Activated CD4-positive, alpha-beta T cell treated with anti-CD3 and anti-CD28 coated beads, Interleukin-2, Interleukin-4, amounts not matched to agents 100 ng/mL and 50 ng/mL, durations not matched to agents 16 hours and 8 hours (primary cell): Measurements from ENCODE around the gene NLRP3.
A peak's percentile ranks its signal among the peaks of the same experiment; 100 is the strongest.
"Not testable (repeated sequence)": the region's sequence is repeated elsewhere in the genome, so short reads cannot be mapped to it uniquely, and the experiment has no call there.

Experiments
- DNase-seq: peaks from one replicate; pipeline ENCODE4 v3.0.0-alpha.2; 2020; ENCODE audit warnings: low spot score

NLRP3 gene

DNA sequence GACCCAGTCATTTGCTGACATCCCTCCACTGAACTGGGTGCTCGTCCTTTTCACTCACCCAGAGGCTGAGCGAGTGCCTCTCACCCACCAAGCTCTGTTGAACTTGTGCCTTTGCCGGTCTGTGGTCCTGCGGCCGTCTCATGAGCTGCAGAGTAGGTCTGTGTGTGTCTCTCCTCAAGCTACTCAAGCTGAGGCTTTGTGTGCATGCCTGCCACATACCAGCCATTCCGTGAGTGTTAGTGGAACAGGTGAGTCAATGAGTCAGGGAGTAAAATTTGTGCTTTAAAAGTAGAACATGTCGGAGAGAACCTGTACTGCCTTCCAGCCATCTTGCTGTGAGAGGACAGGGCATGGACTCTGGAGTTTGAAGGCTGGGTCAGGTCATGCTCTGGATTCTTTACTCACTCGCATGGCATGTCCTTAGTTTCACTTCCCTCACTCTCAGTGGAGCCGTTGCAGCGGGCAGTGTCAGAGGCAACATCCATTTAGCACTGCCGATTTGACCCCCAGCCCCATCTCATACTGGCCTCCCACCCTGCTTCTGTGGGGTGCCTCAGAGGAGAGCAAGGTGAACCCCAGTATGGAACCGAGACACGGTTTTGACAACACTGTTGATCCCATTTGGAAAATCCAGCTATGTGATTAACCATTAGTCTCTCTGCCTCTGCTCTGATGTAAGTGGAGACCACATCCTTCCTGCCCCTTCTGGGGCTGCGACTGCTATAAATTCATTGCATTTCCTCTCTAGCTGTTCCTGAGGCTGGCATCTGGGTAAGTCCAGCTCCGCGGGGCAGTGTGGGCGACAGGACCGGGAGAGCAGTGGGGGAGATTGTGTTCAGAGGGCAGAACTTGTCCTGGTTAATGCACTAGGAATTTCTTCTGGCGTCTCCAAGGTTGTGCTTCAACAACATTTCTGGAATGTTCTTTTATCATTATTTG, at the start of gene NLRP3:
Gene NLRP3, plus strand, starts transcription at position 751 of the 939 bp plus-strand sequence. CDS start 2,628 bp downstream, outside the sequence.
- peak; percentile 28 for DNase-seq

DNA sequence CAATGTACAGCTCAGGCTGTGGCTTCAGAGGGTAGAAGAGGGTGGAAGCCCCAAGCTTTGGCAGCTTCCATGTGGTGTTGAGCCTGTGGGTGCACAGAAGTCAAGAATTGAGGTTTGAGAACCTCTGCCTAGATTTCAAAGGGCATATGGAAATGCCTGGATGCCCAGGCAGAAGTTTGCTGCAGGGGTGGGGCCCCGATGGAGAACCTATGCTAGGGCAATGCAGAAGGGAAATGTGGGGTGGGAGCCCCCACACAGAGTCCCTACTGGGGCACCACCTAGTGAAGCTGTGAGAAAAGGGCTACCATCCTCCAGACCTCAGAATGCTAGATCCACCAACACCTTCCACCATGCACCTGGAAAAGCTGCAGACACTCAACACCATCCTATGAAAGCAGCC, 49.6 kb upstream of the NLRP3 start:
- not testable (repeated sequence) for DNase-seq

DNA sequence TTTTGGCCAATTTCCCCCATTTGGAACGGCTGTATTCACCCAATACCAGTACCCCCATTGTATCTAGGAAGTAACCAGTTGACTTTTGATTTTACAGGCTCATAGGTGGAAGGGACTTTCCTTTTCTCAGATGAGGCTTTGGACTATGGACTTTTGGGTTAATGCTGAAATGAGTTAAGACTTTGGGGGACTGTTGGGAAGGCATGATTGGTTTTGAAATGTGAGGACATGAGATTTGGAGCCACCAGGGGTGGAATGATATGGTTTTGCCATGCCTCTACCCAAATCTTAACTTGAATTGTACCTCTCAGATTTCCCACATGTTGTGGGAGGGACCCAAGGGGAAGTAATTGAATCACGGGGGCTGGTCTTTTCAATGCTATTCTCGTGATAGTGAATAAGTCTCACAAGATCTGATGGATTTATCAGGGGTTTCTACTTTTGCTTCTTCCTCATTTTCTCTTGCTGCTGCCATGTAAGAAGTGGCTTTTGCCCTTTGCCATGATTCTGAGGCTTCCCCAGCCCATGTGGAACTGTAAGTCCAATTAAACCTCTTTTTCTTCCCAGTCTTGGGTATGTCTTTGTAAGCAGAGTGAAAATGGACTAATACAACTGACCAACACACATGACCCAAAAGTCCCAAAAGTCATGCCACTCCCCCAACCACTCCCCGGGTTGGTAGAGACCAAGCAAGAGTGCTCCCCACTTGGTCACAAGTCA, 48.9 kb upstream of the NLRP3 start:
- DNase-seq: no peak

DNA sequence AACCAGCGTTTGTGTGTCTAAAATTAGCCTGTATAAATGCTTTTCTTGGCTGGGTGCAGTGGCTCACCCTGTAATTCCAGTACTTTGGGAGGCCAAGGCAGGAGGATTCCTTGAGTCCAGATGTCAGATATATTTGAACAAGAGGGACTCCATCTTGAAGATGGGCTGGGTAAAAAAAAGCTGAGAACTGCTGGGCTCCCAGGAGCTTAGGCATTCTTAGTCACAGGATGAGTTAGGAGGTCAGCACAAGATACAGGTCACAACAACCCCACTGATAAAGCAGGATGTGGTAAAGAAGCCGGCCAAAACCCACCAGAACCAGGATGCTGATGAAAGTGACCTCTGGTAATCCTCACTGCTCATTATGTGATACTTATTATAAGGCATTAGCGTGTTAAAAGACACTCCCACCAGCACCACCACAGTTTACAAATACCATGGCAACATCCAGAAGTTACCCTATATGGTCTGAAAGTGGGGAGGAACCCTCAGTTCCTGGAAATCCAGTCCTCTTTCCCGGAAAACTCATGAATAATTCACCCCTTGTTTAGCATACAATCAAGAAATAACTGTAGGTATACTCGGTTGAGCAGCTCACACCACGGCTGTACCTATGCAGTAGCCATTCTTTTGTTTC, 48.1 kb upstream of the NLRP3 start:
- no peak for DNase-seq

DNA sequence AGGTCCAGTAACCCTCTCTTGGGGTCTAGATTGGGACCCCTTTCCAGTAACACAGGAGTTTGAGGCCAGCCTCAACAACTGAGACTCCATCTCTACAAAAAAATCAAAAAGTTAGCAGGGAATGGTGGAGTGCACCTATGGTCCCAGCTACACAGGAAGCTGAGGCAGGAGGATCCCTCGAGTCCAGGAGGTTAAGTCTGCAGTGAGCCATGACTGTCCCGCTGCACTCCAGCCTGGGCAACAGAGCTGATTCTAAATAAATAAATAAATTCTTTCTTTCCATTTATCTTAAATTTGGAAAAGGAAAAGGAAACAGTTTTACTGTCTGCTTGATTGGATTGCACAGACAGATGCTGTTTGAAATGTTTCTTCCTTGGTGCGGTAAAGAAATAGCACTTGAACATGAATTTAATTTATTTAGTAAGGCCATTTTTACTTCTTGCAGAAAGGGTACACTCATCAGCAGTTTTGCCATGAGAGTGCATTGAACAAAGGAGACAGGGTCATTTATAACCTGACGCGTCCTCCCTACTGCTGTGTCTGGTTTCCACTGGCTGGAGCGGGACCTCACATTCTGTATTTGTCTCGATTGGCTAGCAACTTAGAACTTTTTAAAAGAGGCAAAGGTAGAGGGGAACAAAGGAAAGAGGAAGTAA, 47.4 kb upstream of the NLRP3 start:
- DNase-seq: no peak

DNA sequence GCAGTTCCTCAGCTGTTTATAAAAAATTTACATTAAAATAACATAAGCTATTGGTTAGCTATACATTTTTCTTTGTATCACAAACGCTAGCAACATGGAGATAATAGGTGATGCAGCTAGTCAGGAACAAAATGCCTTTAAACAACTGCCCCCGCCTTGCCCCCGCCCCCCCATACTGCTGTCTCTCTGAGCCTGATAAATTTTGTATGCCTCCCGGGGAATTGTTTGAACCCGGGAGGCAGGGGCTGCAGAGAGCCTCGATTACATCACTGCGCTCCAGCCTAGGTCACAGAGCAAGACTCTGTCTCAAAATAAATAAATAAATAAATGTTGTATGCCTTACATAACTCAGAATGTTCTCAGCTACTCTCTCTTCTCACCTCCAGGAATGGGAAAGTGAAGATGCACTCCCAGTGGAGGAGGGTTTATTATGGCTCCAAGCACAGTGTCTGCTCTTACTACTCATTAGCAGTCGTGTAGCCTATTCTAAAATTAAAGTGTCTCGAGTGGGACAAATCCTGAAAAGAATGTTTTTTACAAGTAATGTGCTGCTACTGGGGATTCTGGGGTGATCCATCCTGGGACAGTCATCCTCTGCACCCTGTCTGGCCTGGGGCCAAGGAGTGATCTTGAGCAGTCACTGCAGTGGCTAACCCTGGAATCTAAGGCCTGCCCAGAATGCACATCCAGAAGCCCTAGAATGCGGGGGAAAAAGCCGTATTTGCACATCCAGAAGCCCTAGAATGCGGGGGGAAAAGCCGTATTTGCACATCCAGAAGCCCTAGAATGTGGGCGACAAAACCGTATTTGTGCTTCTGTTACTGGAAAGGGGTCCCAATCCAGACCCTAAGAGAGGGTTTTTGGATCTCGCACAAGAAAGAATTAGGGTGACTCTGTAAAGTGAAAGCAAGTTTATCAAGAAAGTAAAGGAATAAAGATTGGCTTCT, 44.9 kb upstream of the NLRP3 start:
- no peak for DNase-seq

DNA sequence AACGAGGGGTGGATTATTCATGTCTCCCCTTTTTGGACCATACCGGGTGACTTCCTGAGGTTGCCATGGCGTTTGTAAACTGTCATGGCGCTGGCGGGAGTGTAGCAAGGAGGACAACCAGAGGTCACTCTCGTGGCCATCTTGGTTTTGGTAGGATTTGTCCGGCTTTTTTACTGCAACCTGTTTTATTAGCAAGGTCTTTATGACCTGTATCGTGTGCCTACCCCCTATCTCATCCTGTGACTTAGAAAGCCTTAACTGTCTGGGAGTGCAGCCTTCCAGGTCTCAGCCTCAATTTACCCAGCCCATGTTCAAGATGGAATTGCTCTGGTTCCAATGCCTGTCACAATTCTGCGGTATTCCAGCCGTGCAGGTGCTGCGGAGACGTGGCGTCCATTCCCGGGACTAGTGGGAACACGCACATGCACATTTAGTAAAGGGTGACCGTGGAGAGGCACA, 44.1 kb upstream of the NLRP3 start:
- DNase-seq: no peak

DNA sequence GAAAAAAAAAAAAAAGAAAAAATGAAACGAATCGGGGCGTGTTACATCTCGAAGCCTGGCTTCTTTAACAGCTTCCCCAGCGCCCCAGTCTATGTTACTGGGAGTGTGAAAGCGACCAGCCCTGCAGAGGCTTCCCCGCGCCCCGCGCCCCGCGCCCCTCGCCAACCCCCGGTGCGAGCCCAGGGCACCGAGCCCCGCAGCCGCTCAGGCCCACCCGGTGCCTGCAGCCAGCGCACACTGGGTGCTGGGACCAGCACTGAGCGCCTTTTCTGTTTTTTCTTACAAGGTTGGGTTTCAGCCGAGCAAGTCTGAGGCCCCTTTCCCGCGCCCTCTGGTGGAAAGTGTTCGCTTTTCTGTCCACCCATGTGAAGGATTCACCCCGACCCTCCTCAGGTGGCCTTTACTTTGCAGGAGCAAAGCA, 42.2 kb upstream of the NLRP3 start:
- DNase-seq: peak; percentile 45

DNA sequence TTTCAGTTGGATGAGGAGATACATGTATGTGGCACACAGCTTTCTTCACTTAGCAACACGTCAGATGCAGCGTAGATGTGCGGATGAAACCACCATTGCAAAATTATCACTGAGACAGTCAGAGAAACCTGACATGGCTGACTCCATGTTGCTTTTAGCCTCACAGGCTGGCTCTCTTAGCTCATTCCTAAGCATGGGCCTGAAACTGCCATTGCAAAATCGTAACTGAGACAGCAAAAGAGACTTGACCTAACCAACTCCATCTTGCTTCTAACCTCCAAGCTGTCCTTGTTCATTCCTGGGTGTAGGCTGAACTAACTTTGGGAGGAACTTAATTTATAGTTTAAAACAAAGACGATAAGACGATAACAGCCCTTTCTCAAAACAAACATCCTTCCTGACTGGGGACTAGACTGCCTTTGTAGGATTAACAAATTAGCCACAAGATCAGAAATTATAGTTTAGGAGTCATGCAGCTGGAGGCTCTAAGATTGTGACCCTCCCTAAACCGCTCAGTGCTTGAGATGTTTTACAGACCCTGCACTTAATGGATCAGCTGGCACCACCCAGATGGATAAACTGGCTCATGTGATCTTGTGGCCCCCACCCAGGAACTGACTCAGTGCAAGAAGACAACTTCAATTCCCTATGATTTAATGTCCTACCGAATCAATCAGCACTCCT, 41.2 kb upstream of the NLRP3 start:
- DNase-seq: not testable (repeated sequence)

DNA sequence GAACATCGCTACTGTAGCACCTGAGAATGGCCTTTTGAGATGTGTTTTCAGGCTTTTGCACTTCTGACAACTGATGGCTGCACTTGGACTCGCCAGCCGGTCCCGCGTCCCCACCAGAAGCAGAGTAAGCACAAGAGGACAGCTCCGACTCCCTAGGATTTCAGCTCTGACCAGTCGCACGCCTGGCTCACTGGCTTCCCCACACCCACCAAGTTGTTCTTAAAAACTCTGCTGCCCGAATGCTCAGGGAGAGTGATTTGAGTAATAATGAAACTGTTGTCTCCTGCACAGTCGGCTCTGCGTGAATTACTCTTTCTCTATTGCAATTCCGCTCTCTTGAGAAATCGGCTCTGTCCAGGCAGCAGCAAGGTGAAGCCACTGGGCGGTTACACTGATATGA, 40.2 kb upstream of the NLRP3 start:
- no peak for DNase-seq

DNA sequence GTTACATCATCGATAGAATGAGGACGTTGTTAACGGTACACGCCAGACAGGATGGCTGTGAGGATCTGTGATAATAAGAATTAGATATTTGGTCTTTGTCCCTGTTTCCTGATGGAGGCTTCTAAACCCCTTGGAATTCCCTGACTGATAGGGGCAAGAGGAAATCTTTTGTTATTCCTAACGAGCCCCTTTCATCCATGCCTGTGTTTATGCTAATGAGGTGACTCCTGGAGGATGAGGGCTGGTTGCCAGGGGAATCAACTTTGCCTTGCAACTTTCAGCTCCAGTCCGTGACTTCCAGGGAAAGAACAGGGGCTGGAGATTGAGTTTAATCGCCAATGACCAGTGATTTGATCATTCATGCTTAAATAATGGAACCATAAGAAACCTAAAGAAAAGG, 39.3 kb upstream of the NLRP3 start:
- DNase-seq: no peak

DNA sequence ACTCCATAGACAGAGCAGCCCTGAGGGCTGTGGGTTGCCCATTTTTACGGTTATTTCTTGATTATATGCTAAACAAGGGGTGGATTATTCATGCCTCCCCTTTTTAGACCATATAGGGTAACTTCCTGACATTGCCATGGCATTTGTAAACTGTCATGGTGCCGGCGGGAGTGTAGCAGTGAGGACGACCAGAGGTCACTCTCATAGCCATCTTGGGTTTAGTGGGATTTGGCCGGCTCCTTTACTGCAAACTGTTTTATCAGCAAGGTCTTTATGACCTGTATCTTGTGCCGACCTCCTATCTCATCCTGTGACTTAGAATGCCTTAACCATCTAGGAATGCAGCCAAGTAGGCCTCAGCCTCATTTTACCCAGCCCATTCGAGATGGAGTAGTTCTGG, 38.3 kb upstream of the NLRP3 start:
- DNase-seq: not testable (repeated sequence)

DNA sequence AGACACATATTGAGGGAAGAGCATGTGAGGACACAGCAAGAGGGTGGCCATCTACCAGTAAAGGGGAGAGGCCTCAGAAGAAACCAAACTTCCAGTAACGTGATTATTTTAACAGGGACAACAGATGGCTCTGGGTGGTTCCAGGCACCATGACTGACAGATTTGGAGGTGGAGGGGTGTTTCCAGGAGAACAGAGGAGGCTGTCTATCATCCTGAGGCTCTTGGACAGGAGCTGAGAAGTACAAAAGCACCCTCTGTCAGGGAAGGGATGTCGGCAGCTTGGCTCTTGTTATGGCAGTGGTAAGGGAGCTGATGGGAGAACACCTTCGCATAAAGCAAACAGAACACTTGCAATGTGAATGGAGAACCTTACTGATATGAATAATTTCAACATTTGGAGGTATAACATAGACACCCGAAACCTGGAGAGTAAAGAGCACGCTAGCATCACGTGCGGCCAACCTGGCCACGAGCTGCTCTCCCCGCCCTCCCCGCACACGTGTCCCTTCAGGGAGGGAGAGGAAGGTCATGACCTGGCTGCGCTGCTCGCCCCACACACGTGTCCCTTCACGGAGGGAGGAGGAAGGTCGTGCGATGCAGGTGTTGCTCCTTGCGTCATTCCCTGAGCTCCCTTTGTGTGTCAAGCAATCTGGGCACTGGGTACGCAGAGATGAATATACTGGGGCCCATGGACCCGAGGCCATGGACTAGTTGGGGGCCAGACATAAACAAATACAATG, 37.5 kb upstream of the NLRP3 start:
- no peak for DNase-seq

DNA sequence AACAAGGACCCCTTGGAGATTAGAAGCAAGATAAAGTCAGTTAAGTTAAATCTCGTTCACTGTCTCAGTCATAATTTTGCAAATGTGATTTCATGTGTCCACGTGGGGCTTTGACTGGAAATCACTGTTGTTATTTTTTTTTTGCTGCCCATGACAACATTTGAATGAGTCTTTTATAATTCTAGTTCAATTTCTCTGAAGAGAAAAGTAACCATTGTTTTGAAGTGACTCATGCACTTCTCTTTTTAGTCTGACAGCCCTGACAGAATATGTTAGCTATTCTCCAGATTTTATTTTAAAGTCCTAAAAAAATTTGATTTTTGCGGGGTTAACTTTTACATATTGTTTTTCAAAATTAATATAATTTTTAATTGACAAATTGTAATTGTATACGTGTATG, 30.7 kb upstream of the NLRP3 start:
- no peak for DNase-seq

DNA sequence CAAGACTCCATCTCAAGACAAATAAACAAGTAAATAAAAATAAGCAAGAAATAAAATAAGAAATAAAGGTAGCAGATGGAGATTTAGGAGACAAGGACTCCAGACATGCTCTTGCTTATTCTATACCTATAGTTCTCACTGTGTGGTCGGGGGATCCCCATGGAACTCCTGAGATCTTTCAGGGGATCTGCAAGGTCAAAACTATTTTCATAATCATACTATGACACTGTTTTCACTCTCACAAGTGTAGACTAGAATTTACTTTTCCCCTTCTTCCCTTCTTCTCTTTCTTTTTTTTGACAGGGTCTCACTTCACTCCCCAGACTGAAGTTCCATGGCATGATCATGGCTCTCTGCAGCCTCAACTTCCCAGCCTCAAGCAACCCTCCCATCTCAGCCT, 29.8 kb upstream of the NLRP3 start:
- DNase-seq: no peak

DNA sequence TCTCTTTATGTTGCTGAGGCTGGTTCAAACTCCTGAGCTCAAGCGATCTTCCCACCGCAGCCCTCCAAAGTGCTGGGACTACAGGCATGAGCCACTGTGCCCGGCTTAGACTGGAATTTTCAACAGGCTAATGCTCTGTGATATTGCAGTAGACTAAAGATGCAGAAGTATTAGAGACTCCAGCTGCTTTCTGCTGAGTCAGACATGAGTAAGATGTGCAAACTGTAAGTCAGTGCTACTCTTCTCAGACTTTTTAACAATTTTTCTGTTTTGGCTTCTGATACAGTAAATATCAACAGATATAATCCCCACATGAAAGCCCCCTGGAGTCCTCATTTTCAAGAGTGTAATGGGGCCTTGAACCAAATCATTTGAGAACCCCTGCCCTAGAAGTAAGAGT, 29.3 kb upstream of the NLRP3 start:
- DNase-seq: no peak

DNA sequence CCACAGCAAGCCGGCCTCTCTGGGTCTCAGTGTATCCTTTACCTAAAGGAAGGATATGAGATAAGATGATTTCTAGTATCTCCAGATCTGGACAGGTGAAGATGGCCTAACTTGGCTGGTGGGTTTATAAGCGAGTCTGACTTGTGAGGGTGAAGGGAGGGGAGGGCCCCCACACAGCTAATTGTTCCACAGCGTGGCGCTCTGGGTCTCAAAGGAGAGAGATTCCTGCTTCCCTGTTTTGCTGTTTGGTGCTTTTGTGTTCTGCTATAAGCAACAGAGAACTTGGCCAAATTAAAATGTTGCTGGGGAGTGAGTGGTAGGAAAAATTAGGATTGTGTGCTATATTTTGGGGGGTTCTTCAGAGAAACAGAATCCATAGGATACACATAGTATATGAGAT, 28.9 kb upstream of the NLRP3 start:
- no peak for DNase-seq

DNA sequence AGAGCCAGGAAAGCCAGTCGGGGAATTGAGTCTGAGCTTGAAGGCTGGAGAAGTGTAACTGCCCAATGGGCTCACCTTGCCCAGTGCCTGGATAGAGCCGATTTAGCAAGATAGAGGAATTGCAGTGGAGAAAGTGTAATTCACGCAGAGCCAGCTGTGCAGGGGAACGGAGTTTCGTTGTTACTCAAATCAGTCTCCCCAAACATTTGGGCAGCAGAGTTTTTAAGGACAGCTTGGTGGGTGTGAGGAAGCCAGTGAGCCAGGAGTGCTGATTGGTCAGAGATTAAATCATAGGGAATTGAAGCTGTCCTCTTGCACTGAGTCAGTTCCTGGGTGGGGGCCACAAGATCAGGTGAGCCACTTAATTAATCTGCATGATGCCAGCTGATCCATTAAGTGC, 28.4 kb upstream of the NLRP3 start:
- no peak for DNase-seq

DNA sequence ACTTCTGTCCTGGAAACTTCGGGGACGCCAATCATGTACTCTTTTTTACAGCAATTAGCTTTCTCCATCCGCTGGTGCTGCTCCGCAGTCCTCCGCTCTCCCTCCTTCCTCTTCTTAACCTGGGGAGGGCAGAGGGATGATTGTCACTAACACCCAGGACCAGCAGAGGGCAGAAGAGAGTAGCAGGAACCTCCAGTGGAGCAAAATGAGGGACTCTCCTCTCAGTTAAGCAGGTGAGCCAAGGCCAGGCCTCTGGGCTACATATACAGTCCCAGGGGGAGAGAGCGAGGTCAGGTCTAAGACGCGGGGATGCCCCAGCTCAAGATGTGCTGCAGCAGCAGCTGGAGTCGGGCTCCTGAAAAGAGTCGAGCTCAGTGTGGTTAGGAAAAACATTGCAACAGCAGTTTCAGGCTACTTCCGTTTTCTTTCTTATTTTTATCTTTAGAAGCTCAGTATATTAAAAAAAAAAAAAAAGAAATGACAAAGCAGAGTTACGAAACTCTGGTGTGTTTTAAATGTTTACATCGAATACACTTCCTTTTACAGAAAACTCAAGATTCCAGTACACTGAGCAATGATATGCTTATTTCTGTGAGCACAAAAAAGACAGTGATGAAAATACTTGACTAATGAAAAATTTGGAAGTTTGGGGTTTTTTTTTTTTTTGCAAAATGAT, 25.7 kb upstream of the NLRP3 start:
- peak; percentile 87 for DNase-seq
